A549 (cell line): ENCODE results near the gene NCL. TPM values are rescaled to one million over a fixed set of nuclear protein-coding genes. Genes with fewer than 3 reads are reported as not detected.

ENCODE experiments used
- ATAC-seq, 2 experiments: fragments of 200-7000 bp in 1 of 2; fragments of >200 bp in 1 of 2; cut with Nextera tagmentation in 1 of 2; cut with Tn5 transposase in 1 of 2; 3 replicates each; pipeline versions ENCODE4 v1.8.0 to v1.9.1; 2018 to 2020; ENCODE audit warnings: mild to moderate bottlenecking in 1 of 2, moderate library complexity in 1 of 2
- CTCF ChIA-PET: fragments of 300-600 bp; sonication (Branson Sonifier 250); formaldehyde crosslinking; extraction: SDS; loops from one replicate; lab custom pipeline; 2021; ENCODE audit warnings: antibody characterized with exemption, inconsistent platforms; lab: Yijun Ruan, JAX
- POLR2A ChIA-PET: fragments of 350-600 bp; formaldehyde crosslinking; extraction: SDS; loops from one replicate; lab custom pipeline; 2021; ENCODE audit warnings: antibody characterized with exemption, inconsistent platforms; lab: Yijun Ruan, JAX
- DNase-seq, 2 experiments: peaks; one replicate each; pipeline versions ENCODE4 v3.0.0 to v3.0.0-alpha.2; 2011 to 2016; ENCODE audit warnings: low read depth in 1 of 2, low spot score in 1 of 2
- FAIRE-seq: peaks from 2 replicates; lab custom pipeline; 2011; peaks lifted over from hg19 to GRCh38; lab: Jason Lieb, UNC
- H3K27ac ChIP-seq, 2 experiments: fragments of >200 bp; sonication (Bioruptor Twin); formaldehyde crosslinking; 3 replicates each; pipeline ENCODE4 v1.5.1; 2016 to 2017
- H3K4me1 ChIP-seq: fragments of >200 bp; sonication (Bioruptor Twin); formaldehyde crosslinking; 3 replicates; pipeline ENCODE4 v1.6.1; 2016
- H3K4me2 ChIP-seq: fragments of >200 bp; sonication (Bioruptor Twin); formaldehyde crosslinking; 3 replicates; pipeline ENCODE4 v1.6.1; 2016
- H3K4me3 ChIP-seq: fragments of >200 bp; sonication (Bioruptor Twin); formaldehyde crosslinking; 3 replicates; pipeline ENCODE4 v1.5.1; 2016
- H3K9me3 ChIP-seq: fragments of >200 bp; sonication (Bioruptor Twin); formaldehyde crosslinking; 3 replicates; pipeline ENCODE4 v1.6.1; 2016
- ATOH8 ChIP-seq: fragments of 250-450 bp; sonication (Bioruptor Pico); IDR thresholded peaks from 2 replicates; pipeline ENCODE4 v1.5.0; 2020; ENCODE audit warnings: low read depth, mild to moderate bottlenecking, moderate library complexity
- CHD2 ChIP-seq: fragments of 150-350 bp; IDR thresholded peaks from 2 replicates; pipeline ENCODE4 v1.6.1; 2014; ENCODE audit warnings: low read length; ENCODE audit not compliant: partially characterized antibody
- EP300 ChIP-seq, 2 experiments: fragments of >200 bp; sonication (Bioruptor Twin); formaldehyde crosslinking; IDR thresholded peaks; 2 replicates in 1 of 2; 3 replicates in 1 of 2; pipeline ENCODE4 v1.6.1; 2016 to 2017
- ESRRA ChIP-seq: fragments of 150-350 bp; IDR thresholded peaks from 2 replicates; pipeline ENCODE4 v1.6.1; 2014; ENCODE audit warnings: mild to moderate bottlenecking, low read length, borderline replicate concordance
- FOSB ChIP-seq: fragments of 250-450 bp; sonication (Bioruptor Pico); IDR thresholded peaks from 2 replicates; pipeline ENCODE4 v1.5.0; 2020; ENCODE audit warnings: mild to moderate bottlenecking, moderate library complexity
- HDAC2 ChIP-seq: fragments of 200-600 bp; sonication (generic); IDR thresholded peaks from 2 replicates; pipeline ENCODE4 v1.6.1; 2016
- HMGXB4 ChIP-seq: fragments of 250-450 bp; sonication (Bioruptor Pico); IDR thresholded peaks from 2 replicates; pipeline ENCODE4 v1.5.0; 2021; ENCODE audit warnings: mild to moderate bottlenecking, moderate library complexity, borderline replicate concordance
- HOXA7 ChIP-seq: fragments of 250-450 bp; sonication (Bioruptor Pico); IDR thresholded peaks from 2 replicates; pipeline ENCODE4 v1.5.0; 2020; ENCODE audit warnings: mild to moderate bottlenecking, moderate library complexity
- HOXB13 ChIP-seq: fragments of 250-450 bp; sonication (Bioruptor Pico); IDR thresholded peaks from 2 replicates; pipeline ENCODE4 v1.5.0; 2020; ENCODE audit warnings: low read depth, mild to moderate bottlenecking, moderate library complexity
- HOXB5 ChIP-seq: fragments of 250-450 bp; sonication (Bioruptor Pico); IDR thresholded peaks from 2 replicates; pipeline ENCODE4 v1.5.0; 2020; ENCODE audit warnings: mild to moderate bottlenecking, moderate library complexity
- POLR2AphosphoS2 ChIP-seq: conservative IDR thresholded peaks from 2 replicates; pipeline ENCODE4 v1.6.1; 2012; ENCODE audit warnings: low read length, improper control_type of control experiment, inconsistent platforms
- RAD21 ChIP-seq, 2 experiments: fragments of >200 bp in 1 of 2; sonication (Bioruptor Twin) in 1 of 2; formaldehyde crosslinking in 1 of 2; IDR thresholded peaks in 1 of 2; conservative IDR thresholded peaks in 1 of 2; 2 replicates in 1 of 2; 3 replicates in 1 of 2; pipeline ENCODE4 v1.6.1; 2012 to 2018; ENCODE audit warnings: inconsistent platforms in 1 of 2
- RCOR1 ChIP-seq: fragments of 150-350 bp; IDR thresholded peaks from 2 replicates; pipeline ENCODE4 v1.6.1; 2014; ENCODE audit warnings: antibody characterized with exemption, low read length, low read depth
- RFX5 ChIP-seq: fragments of 450-650 bp; IDR thresholded peaks from 2 replicates; pipeline ENCODE4 v1.7.1; 2014; ENCODE audit warnings: antibody characterized with exemption, mild to moderate bottlenecking, moderate library complexity
- SMC3 ChIP-seq: fragments of >200 bp; sonication (Bioruptor Twin); formaldehyde crosslinking; IDR thresholded peaks from 3 replicates; pipeline ENCODE4 v1.6.1; 2018; ENCODE audit warnings: inconsistent platforms
- TFCP2L1 ChIP-seq: fragments of 250-450 bp; sonication (Bioruptor Pico); IDR thresholded peaks from 2 replicates; pipeline ENCODE4 v1.5.0; 2021; ENCODE audit warnings: mild to moderate bottlenecking
- TP53 ChIP-seq: fragments of 250-450 bp; sonication (Bioruptor Pico); IDR thresholded peaks from 2 replicates; pipeline ENCODE4 v1.5.0; 2021; ENCODE audit warnings: mild to moderate bottlenecking, moderate library complexity
- ZC3H11A ChIP-seq: fragments of 450-650 bp; IDR thresholded peaks from 2 replicates; pipeline ENCODE4 v1.6.1; 2014; ENCODE audit warnings: antibody characterized with exemption, mild to moderate bottlenecking
- WGBS: methylation state at CpG from one replicate; pipeline ENCODE4 v1.1.6; 2017; ENCODE audit errors: missing lambda C conversion rate; 5-methylcytosine and 5-hydroxymethylcytosine counted together
- polyA plus RNA-seq, 4 experiments: library from polyadenylated mRNA; depleted of rRNA in 3 of 4; stranded (reverse); fragments of >200 nt; fragmentation: RNase III in 1 of 4; extraction: RNeasy Plus Mini Kit Qiagen cat#74134 plus additional on column Dnase treatment in 1 of 4; gene quantifications; 2 replicates in 3 of 4; 3 replicates in 1 of 4; pipeline ENCODE4 v1.2.3, GENCODE V29; 2011 to 2017
- TF ChIP-seq, protein P1 (sequence below): fragments of >200 bp; sonication (Bioruptor Twin); formaldehyde crosslinking; IDR thresholded peaks from 2 replicates; pipeline ENCODE4 v1.6.1; 2016
- TF ChIP-seq, protein P2 (sequence below): IDR thresholded peaks from 2 replicates; pipeline ENCODE4 v1.6.1; 2012
- TF ChIP-seq, protein P3 (sequence below): fragments of >200 bp; sonication (Bioruptor Twin); formaldehyde crosslinking; IDR thresholded peaks from 3 replicates; pipeline ENCODE4 v1.6.1; 2016
- TF ChIP-seq, protein P4 (sequence below): IDR thresholded peaks from 2 replicates; pipeline ENCODE4 v1.6.1; 2012
- TF ChIP-seq, protein P5 (sequence below): fragments of >200 bp; sonication (Bioruptor Twin); formaldehyde crosslinking; IDR thresholded peaks from 3 replicates; pipeline ENCODE4 v1.5.1; 2016

NCL gene
- polyA plus RNA-seq, 2 of the 4 experiments (the other 2 are of a cell fraction) = 390 to 766 TPM

GRCh38 chr2:231490801-231491200 is 26.5 kb upstream of the NCL start:
- Histone ChIP-seq H3K4me2 (no peak overlapping the region), H3K4me1 (no peaks in the 10 kb centered on the region), H3K27ac (no peak overlapping the region), H3K9me3 (no peaks in the 10 kb centered on the region), H3K4me3 (no peak overlapping the region)
- ChIA-PET CTCF (interaction anchor here (0.6 to 1.3 kb wide), 3 partner anchors 8 to 66 kb away, joined by 3 read pairs; no protein-coding TSS in a partner anchor), POLR2A (interaction anchor here (1.4 kb wide), 1 partner anchor 27 kb away, joined by 7 read pairs; the partner anchor contains the start of gene NCL)
- 88% methylated on average over 7 of the region's 7 CpGs for WGBS
- ATAC-seq = no peak; a peak in 2 of 6 replicates
- DNase-seq = no peak
- no peak for FAIRE-seq
- TF ChIP-seq, protein P1, sequence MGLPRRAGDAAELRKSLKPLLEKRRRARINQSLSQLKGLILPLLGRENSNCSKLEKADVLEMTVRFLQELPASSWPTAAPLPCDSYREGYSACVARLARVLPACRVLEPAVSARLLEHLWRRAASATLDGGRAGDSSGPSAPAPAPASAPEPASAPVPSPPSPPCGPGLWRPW = no peak
- TF ChIP-seq CHD2 (no peak), RFX5 (no peak), FOSB (CRISPR knock-in tag) (no peak), ESRRA (no peak), RCOR1 (no peak), ZC3H11A (no peak), HOXA7 (CRISPR knock-in tag) (no peak), HMGXB4 (CRISPR knock-in tag) (no peak), HOXB13 (CRISPR knock-in tag) (no peak), TP53 (no peak), HDAC2 (no peak), POLR2AphosphoS2 (no peak), HOXB5 (CRISPR knock-in tag) (no peak), TFCP2L1 (CRISPR knock-in tag) (no peak)
- TF ChIP-seq, protein P2, sequence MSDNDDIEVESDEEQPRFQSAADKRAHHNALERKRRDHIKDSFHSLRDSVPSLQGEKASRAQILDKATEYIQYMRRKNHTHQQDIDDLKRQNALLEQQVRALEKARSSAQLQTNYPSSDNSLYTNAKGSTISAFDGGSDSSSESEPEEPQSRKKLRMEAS = no peak
- TF ChIP-seq, protein P3, sequence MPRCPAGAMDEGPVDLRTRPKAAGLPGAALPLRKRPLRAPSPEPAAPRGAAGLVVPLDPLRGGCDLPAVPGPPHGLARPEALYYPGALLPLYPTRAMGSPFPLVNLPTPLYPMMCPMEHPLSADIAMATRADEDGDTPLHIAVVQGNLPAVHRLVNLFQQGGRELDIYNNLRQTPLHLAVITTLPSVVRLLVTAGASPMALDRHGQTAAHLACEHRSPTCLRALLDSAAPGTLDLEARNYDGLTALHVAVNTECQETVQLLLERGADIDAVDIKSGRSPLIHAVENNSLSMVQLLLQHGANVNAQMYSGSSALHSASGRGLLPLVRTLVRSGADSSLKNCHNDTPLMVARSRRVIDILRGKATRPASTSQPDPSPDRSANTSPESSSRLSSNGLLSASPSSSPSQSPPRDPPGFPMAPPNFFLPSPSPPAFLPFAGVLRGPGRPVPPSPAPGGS = no peak
- TF ChIP-seq, protein P4, sequence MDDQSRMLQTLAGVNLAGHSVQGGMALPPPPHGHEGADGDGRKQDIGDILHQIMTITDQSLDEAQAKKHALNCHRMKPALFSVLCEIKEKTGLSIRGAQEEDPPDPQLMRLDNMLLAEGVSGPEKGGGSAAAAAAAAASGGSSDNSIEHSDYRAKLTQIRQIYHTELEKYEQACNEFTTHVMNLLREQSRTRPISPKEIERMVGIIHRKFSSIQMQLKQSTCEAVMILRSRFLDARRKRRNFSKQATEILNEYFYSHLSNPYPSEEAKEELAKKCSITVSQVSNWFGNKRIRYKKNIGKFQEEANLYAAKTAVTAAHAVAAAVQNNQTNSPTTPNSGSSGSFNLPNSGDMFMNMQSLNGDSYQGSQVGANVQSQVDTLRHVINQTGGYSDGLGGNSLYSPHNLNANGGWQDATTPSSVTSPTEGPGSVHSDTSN = no peak

DNA sequence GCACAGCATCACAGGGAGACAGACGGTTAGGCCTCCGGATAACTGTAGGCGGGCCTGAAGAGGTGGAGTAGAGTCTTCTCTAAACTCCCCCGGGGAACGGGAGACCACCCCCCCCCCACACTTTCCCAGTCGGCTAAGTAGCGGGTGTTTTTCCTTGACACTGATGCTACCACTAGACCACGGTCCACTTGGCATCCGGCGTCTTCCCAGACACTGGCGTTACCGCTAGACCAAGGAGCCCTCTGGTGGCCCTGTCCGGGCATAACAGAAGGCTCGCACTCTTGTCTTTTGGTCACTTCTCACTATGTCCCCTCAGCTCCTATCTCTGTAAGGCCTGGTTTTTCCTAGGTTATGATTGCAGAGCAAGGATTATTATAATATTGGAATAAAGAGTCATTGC is 25.7 kb upstream of the NCL start:
- FAIRE-seq = no peak
- Histone ChIP-seq H3K27ac (no peak overlapping the region), H3K9me3 (no peaks in the 10 kb centered on the region), H3K4me1 (no peaks in the 10 kb centered on the region), H3K4me3 (no peak overlapping the region), H3K4me2 (no peak overlapping the region)
- DNase-seq = peak in 1 of 2 experiments; percentile 35
- ATAC-seq = peak in 1 of 2 experiments; percentile 82; a peak in 3 of 6 replicates
- ChIA-PET CTCF (no interaction called here), POLR2A (interaction anchor here (1.4 kb wide), 1 partner anchor 26 kb away, joined by 7 read pairs; the partner anchor contains the start of gene NCL)
- TF ChIP-seq ATOH8 (CRISPR knock-in tag) (no peak), RAD21 (conservative IDR thresholded peaks at IDR 0.05 in 1 of 2, IDR thresholded peaks at IDR 0.05 in 1 of 2) (peak in 1 of 2 experiments; percentile 49; a peak in 2 of 5 replicates), EP300 (IDR thresholded peaks at IDR 0.05) (no peak), SMC3 (0 out of 3 replicates have a peak, but pooled peaks have one; percentile 12)
- TF ChIP-seq, protein P5, sequence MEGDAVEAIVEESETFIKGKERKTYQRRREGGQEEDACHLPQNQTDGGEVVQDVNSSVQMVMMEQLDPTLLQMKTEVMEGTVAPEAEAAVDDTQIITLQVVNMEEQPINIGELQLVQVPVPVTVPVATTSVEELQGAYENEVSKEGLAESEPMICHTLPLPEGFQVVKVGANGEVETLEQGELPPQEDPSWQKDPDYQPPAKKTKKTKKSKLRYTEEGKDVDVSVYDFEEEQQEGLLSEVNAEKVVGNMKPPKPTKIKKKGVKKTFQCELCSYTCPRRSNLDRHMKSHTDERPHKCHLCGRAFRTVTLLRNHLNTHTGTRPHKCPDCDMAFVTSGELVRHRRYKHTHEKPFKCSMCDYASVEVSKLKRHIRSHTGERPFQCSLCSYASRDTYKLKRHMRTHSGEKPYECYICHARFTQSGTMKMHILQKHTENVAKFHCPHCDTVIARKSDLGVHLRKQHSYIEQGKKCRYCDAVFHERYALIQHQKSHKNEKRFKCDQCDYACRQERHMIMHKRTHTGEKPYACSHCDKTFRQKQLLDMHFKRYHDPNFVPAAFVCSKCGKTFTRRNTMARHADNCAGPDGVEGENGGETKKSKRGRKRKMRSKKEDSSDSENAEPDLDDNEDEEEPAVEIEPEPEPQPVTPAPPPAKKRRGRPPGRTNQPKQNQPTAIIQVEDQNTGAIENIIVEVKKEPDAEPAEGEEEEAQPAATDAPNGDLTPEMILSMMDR = peak; percentile 31; the same call in 2 of the 3 replicates
- WGBS = 66% methylated on average over 14 of the region's 14 CpGs
